Keratinocyte (primary cell): Measurements from ENCODE around the gene BBS2. TPM values are rescaled to one million over a fixed set of nuclear protein-coding genes. Genes with fewer than 3 reads are reported as not detected.

Experiments
- DNase-seq: peaks from one replicate; pipeline ENCODE4 v3.0.0-alpha.2; 2011; ENCODE audit warnings: low read depth, missing footprints, low spot score
- FAIRE-seq: peaks from 2 replicates; lab custom pipeline; 2011; peaks lifted over from hg19 to GRCh38; lab: Jason Lieb, UNC
- H2AFZ ChIP-seq: 2 replicates; pipeline ENCODE4 v1.6.0; 2012; ENCODE audit warnings: low read length, control low read depth, inconsistent platforms; ENCODE audit not compliant: control insufficient read depth
- H3K27ac ChIP-seq: 2 replicates; pipeline ENCODE4 v1.5.1; 2011; ENCODE audit warnings: low read length; ENCODE audit not compliant: control insufficient read depth, insufficient read depth
- H3K27me3 ChIP-seq: 3 replicates; pipeline ENCODE4 v1.6.0; 2011; ENCODE audit warnings: low read length; ENCODE audit not compliant: control insufficient read depth, insufficient read depth; ENCODE audit errors: extremely low read depth
- H3K36me3 ChIP-seq, 2 experiments: 2 replicates in 1 of 2; 3 replicates in 1 of 2; pipeline ENCODE4 v1.5.1; 2011; ENCODE audit warnings: low read length in 2 of 2, mild to moderate bottlenecking in 1 of 2; ENCODE audit not compliant: control insufficient read depth in 2 of 2, insufficient read depth in 2 of 2; ENCODE audit errors: extremely low read depth in 1 of 2
- H3K4me1 ChIP-seq: 3 replicates; pipeline ENCODE4 v1.5.1; 2011; ENCODE audit warnings: low read length; ENCODE audit not compliant: control insufficient read depth, insufficient read depth; ENCODE audit errors: extremely low read depth
- H3K4me2 ChIP-seq: 3 replicates; pipeline ENCODE4 v1.6.0; 2011; ENCODE audit warnings: low read depth, low read length; ENCODE audit not compliant: control insufficient read depth, insufficient read depth; ENCODE audit errors: extremely low read depth
- H3K4me3 ChIP-seq, 3 experiments: fragments of 200-600 bp in 1 of 3; sonication (generic) in 1 of 3; 2 replicates in 2 of 3; 3 replicates in 1 of 3; pipeline ENCODE4 v1.5.1; 2011 to 2016; ENCODE audit warnings: low read length in 3 of 3, mild to moderate bottlenecking in 3 of 3, control low read depth in 2 of 3, inconsistent platforms in 1 of 3, low read depth in 1 of 3, mixed read lengths in 1 of 3, mixed run types in 1 of 3, moderate library complexity in 1 of 3; ENCODE audit not compliant: control insufficient read depth in 2 of 3, insufficient read depth in 2 of 3; ENCODE audit errors: extremely low read depth in 1 of 3
- H3K79me2 ChIP-seq: 2 replicates; pipeline ENCODE4 v1.6.0; 2012; ENCODE audit warnings: low read length; ENCODE audit not compliant: control insufficient read depth, insufficient read depth
- H3K9ac ChIP-seq: 3 replicates; pipeline ENCODE4 v1.6.0; 2011; ENCODE audit warnings: low read length; ENCODE audit not compliant: control insufficient read depth, insufficient read depth; ENCODE audit errors: extremely low read depth
- H3K9me1 ChIP-seq: 3 replicates; pipeline ENCODE4 v1.6.0; 2011; ENCODE audit warnings: low read length; ENCODE audit not compliant: control insufficient read depth, insufficient read depth; ENCODE audit errors: extremely low read depth
- H3K9me3 ChIP-seq: 2 replicates; pipeline ENCODE4 v1.5.1; 2012; ENCODE audit warnings: low read depth, low read length; ENCODE audit not compliant: control insufficient read depth
- H4K20me1 ChIP-seq: 3 replicates; pipeline ENCODE4 v1.6.0; 2011; ENCODE audit warnings: low read length; ENCODE audit not compliant: control insufficient read depth, insufficient read depth; ENCODE audit errors: extremely low read depth
- CTCF ChIP-seq, 3 experiments: IDR thresholded peaks in 1 of 3; conservative IDR thresholded peaks in 1 of 3; optimal IDR thresholded peaks in 1 of 3; 2 replicates in 2 of 3; 3 replicates in 1 of 3; pipeline versions ENCODE3 to v1.5.1; 2011; ENCODE audit warnings: low read length in 3 of 3, mild to moderate bottlenecking in 3 of 3, moderate library complexity in 2 of 3, control low read depth in 1 of 3, inconsistent platforms in 1 of 3; ENCODE audit not compliant: insufficient read depth in 2 of 3; ENCODE audit errors: extremely low read depth in 1 of 3
- EZH2 ChIP-seq: IDR thresholded peaks from one replicate; pipeline ENCODE4 v1.6.1; 2012; ENCODE audit warnings: inconsistent platforms, mild to moderate bottlenecking, low read length, moderate library complexity
- dilution Hi-C: fragments of 300-500 bp; cut with MboI; formaldehyde crosslinking; loops from one replicate; pipeline ENCODE4 v1.7.0; 2020; ENCODE audit warnings: low sequenced_read_pairs; ENCODE audit not compliant: extremely low pct_ligation_motif_present
- polyA plus RNA-seq, 5 experiments: library from polyadenylated mRNA; depleted of rRNA in 3 of 5; stranded (reverse) in 3 of 5; stranded (forward) in 1 of 5; unstranded in 1 of 5; fragments of >200 nt; gene quantifications; 1 replicate in 1 of 5; 2 replicates in 3 of 5; 3 replicates in 1 of 5; pipeline versions ENCODE4 v1.2.1 to v1.2.3, GENCODE V29; 2011 to 2012; ENCODE audit warnings: missing spikeins in 2 of 5, low read depth in 1 of 5, low replicate concordance in 1 of 5

BBS2 gene
- polyA plus RNA-seq, 1 donor (not counting 4 experiments of a cell fraction or from before 2014, with no cell fraction given): 76.1 TPM

GRCh38 chr16:56466344-56466743, 53.5 kb downstream of the BBS2 start:
- Histone ChIP-seq H3K4me1 (peaks cover 12% of the 10 kb centered on the region), H3K9me1 (no peaks in the 10 kb centered on the region), H3K4me2 (no peak overlapping the region), H3K4me3 (no peak overlapping the region), H3K36me3 (peaks cover 26 to 37% of the 10 kb centered on the region in 2 experiments), H3K27ac (no peak overlapping the region), H3K79me2 (no peaks in the 10 kb centered on the region), H2AFZ (no peak overlapping the region), H3K27me3 (no peaks in the 10 kb centered on the region), H4K20me1 (peaks cover 4% of the 10 kb centered on the region), H3K9ac (no peak overlapping the region), H3K9me3 (no peaks in the 10 kb centered on the region)
- no peak for TF ChIP-seq CTCF (optimal IDR thresholded peaks at IDR 0.05 in 1 of 3, IDR thresholded peaks at IDR 0.05 in 1 of 3, conservative IDR thresholded peaks at IDR 0.05 in 1 of 3; ENCODE audit: extremely low read depth in 1 of 3, insufficient read depth in 2 of 3, low read length in 3 of 3)
- TF ChIP-seq EZH2: no peak
- dilution Hi-C loops: no loop called here
- DNase-seq: no peak
- FAIRE-seq: no peak

GRCh38 chr16:56463153-56463552, 56.7 kb downstream of the BBS2 start:
- no peak overlapping the region for H2AFZ ChIP-seq
- H3K9me3 ChIP-seq: no peaks in the 10 kb centered on the region
- no peak overlapping the region for H3K4me2 ChIP-seq
- DNase-seq (no peak), FAIRE-seq (no peak)
- no peaks in the 10 kb centered on the region for H4K20me1 ChIP-seq
- no peak overlapping the region for H3K27ac ChIP-seq
- no peaks in the 10 kb centered on the region for H3K4me1 ChIP-seq
- no peaks in the 10 kb centered on the region for H3K79me2 ChIP-seq
- H3K9me1 ChIP-seq: no peaks in the 10 kb centered on the region
- TF ChIP-seq EZH2: no peak
- TF ChIP-seq CTCF (optimal IDR thresholded peaks at IDR 0.05 in 1 of 3, IDR thresholded peaks at IDR 0.05 in 1 of 3, conservative IDR thresholded peaks at IDR 0.05 in 1 of 3; ENCODE audit: extremely low read depth in 1 of 3, insufficient read depth in 2 of 3, low read length in 3 of 3): no peak
- peaks cover 20 to 26% of the 10 kb centered on the region in 2 experiments for H3K36me3 ChIP-seq
- no peaks in the 10 kb centered on the region for H3K27me3 ChIP-seq
- H3K4me3 ChIP-seq: no peak overlapping the region
- no peak overlapping the region for H3K9ac ChIP-seq
- dilution Hi-C loops: no loop called here
